HepG2 (cell line): ENCODE measurements around the gene NPW. TPM values are rescaled to one million over a fixed set of nuclear protein-coding genes. Genes with fewer than 3 reads are reported as not detected.

Experiments
- AKAP8 ChIP-seq: sonication (generic); formaldehyde crosslinking; IDR thresholded peaks from 2 replicates; pipeline ENCODE4 v1.5.1; 2020; ENCODE audit warnings: mild to moderate bottlenecking, missing genetic modification reagents
- CHD4 ChIP-seq: fragments of 200-600 bp; sonication (generic); IDR thresholded peaks from 2 replicates; pipeline ENCODE4 v1.7.0; 2017; ENCODE audit warnings: mild to moderate bottlenecking, low read length, borderline replicate concordance
- CTCF ChIP-seq: sonication (generic); formaldehyde crosslinking; IDR thresholded peaks from 2 replicates; pipeline ENCODE4 v1.5.0; 2020; ENCODE audit warnings: mild to moderate bottlenecking, missing genetic modification reagents, moderate library complexity
- GATAD2A ChIP-seq: IDR thresholded peaks from 2 replicates; pipeline ENCODE4 v1.6.1; 2016
- GPBP1L1 ChIP-seq: sonication (generic); formaldehyde crosslinking; IDR thresholded peaks from 2 replicates; pipeline ENCODE4 v1.5.0; 2020; ENCODE audit warnings: mild to moderate bottlenecking, missing genetic modification reagents
- HES4 ChIP-seq: sonication (generic); formaldehyde crosslinking; IDR thresholded peaks from 2 replicates; pipeline ENCODE4 v1.9.0; 2021; ENCODE audit warnings: mild to moderate bottlenecking, missing genetic modification reagents, borderline replicate concordance
- KLF13 ChIP-seq: sonication (generic); formaldehyde crosslinking; IDR thresholded peaks from 2 replicates; pipeline ENCODE4 v1.4.0; 2020; ENCODE audit warnings: mild to moderate bottlenecking, missing genetic modification reagents
- MEIS1 ChIP-seq: sonication (generic); formaldehyde crosslinking; IDR thresholded peaks from 2 replicates; pipeline ENCODE4 v1.9.0; 2021; ENCODE audit warnings: mild to moderate bottlenecking, missing genetic modification reagents, moderate library complexity, borderline replicate concordance
- RFX1 ChIP-seq: fragments of 450-650 bp; IDR thresholded peaks from 2 replicates; pipeline ENCODE4 v1.6.1; 2017
- TGIF2 ChIP-seq: IDR thresholded peaks from 2 replicates; pipeline ENCODE4 v1.6.1; 2016; ENCODE audit warnings: control low read depth, missing compliant biosample characterization
- U2AF2 ChIP-seq: fragments of 200-400 bp; formaldehyde crosslinking; IDR thresholded peaks from 2 replicates; pipeline ENCODE4 v1.6.1; 2017; ENCODE audit warnings: low read depth, mild to moderate bottlenecking, low read length
- ZMYM4 ChIP-seq: sonication (generic); formaldehyde crosslinking; IDR thresholded peaks from 2 replicates; pipeline ENCODE4 v1.8.1; 2023; ENCODE audit warnings: mild to moderate bottlenecking, missing genetic modification reagents
- polyA plus RNA-seq, 8 experiments: library from polyadenylated mRNA; depleted of rRNA in 3 of 8; stranded (reverse) in 7 of 8; unstranded in 1 of 8; fragments of >200 nt; fragmentation: Illumina TruSeq in 4 of 8; extraction: Trizol in 4 of 8; gene quantifications; 2 replicates each; pipeline versions ENCODE4 v1.2.1 to v1.2.3, GENCODE V29; 2011 to 2016; ENCODE audit warnings: low read depth in 4 of 8, missing spikeins in 1 of 8, mixed read lengths in 1 of 8; ENCODE audit not compliant: insufficient read depth in 1 of 8
- total RNA-seq, 5 experiments: library from RNA; depleted of rRNA; stranded (reverse); fragments of >200 nt; fragmentation: Illumina TruSeq; extraction: Trizol; gene quantifications; 2 replicates each; pipeline ENCODE4 v1.2.3, GENCODE V29; 2016; ENCODE audit warnings: low read depth in 1 of 5
- TF ChIP-seq, protein P1 (sequence below): sonication (generic); formaldehyde crosslinking; IDR thresholded peaks from 2 replicates; pipeline ENCODE4 v1.4.0; 2020; ENCODE audit warnings: mild to moderate bottlenecking, missing genetic modification reagents
- TF ChIP-seq, protein P2 (sequence below): sonication (generic); formaldehyde crosslinking; IDR thresholded peaks from 2 replicates; pipeline ENCODE4 v1.4.0; 2020; ENCODE audit warnings: missing genetic modification reagents
- TF ChIP-seq, protein P3 (sequence below): sonication (generic); formaldehyde crosslinking; IDR thresholded peaks from 2 replicates; pipeline ENCODE4 v1.4.0; 2020; ENCODE audit warnings: missing genetic modification reagents

NPW gene
- total and polyA plus RNA-seq, 2 of the 13 experiments (the other 11 are each of a cell fraction or from before 2014, with no cell fraction given): 0.24 to 0.97 TPM

GRCh38 chr16:2038382-2039231 lies 19.0 kb downstream of the NPW start (continued):
- TF ChIP-seq, protein P1, sequence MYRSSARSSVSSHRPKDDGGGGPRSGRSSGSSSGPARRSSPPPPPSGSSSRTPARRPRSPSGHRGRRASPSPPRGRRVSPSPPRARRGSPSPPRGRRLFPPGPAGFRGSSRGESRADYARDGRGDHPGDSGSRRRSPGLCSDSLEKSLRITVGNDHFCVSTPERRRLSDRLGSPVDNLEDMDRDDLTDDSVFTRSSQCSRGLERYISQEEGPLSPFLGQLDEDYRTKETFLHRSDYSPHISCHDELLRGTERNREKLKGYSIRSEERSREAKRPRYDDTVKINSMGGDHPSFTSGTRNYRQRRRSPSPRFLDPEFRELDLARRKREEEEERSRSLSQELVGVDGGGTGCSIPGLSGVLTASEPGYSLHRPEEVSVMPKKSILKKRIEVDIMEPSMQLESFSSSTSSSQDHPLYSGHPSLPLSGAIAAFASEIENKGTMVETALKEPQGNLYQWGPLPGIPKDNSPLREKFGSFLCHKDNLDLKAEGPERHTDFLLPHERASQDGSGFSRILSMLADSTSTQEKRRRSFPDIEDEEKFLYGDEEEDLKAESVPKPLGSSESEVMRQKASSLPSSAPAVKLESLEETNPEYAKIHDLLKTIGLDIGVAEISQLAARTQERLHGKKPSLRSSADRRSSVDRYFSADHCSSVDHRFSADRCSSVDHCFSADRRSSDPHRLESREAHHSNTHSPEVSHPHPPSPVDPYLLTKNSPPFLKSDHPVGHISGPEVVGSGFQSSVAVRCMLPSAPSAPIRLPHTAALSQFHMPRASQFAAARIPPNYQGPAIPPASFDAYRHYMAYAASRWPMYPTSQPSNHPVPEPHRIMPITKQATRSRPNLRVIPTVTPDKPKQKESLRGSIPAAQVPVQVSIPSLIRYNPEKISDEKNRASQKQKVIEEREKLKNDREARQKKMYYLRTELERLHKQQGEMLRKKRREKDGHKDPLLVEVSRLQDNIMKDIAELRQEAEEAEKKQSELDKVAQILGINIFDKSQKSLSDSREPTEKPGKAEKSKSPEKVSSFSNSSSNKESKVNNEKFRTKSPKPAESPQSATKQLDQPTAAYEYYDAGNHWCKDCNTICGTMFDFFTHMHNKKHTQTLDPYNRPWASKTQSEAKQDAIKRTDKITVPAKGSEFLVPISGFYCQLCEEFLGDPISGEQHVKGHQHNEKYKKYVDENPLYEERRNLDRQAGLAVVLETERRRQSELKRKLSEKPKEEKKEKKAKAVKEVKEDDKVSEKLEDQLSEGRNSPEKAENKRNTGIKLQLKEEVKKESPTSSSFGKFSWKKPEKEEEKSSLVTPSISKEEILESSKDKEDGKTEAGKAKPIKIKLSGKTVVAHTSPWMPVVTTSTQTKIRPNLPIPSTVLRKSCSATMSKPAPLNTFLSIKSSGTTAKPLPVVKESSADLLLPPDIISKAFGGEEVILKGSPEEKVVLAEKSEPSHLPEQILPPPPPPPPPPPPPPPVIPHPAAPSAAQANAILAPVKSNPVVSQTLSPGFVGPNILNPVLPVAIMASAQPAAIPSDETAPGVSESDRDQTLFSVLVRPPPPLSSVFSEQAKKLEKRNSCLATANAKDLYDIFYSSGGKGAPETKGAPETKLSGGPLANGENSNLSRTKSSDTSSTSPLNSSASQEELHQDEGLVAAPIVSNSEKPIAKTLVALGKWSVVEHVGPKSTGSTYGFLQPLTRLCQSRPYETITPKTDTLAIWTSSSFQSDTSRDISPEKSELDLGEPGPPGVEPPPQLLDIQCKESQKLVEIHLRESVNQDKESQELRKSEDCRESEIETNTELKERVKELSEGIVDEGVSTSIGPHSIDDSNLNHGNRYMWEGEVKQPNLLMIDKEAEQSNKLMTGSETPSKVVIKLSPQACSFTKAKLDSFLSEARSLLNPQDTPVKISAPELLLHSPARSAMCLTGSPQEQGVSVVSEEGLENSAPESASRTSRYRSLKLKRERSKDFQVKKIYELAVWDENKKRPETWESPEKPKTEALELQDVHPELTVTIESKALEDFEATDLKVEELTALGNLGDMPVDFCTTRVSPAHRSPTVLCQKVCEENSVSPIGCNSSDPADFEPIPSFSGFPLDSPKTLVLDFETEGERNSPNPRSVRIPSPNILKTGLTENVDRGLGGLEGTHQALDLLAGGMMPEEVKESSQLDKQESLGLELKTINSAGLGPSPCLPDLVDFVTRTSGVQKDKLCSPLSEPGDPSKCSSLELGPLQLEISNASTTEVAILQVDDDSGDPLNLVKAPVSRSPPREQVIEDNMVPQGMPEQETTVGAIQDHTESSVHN: 0 out of 2 replicates have a peak, but pooled peaks have one; percentile 2
- TF ChIP-seq AKAP8 (peak; percentile 26; the same call in 1 of the 2 replicates), ZMYM4 (CRISPR knock-in tag) (peak; percentile 35; the same call in 1 of the 2 replicates), GATAD2A (CRISPR knock-in tag) (no peak), MEIS1 (CRISPR knock-in tag) (0 out of 2 replicates have a peak, but pooled peaks have one; percentile 7), CTCF (CRISPR knock-in tag) (no peak), HES4 (CRISPR knock-in tag) (peak; percentile 66; the same call in 1 of the 2 replicates), CHD4 (no peak), GPBP1L1 (CRISPR knock-in tag) (no peak), KLF13 (CRISPR knock-in tag) (no peak), U2AF2 (no peak), TGIF2 (CRISPR knock-in tag) (no peak), RFX1 (no peak)
- TF ChIP-seq, protein P2, sequence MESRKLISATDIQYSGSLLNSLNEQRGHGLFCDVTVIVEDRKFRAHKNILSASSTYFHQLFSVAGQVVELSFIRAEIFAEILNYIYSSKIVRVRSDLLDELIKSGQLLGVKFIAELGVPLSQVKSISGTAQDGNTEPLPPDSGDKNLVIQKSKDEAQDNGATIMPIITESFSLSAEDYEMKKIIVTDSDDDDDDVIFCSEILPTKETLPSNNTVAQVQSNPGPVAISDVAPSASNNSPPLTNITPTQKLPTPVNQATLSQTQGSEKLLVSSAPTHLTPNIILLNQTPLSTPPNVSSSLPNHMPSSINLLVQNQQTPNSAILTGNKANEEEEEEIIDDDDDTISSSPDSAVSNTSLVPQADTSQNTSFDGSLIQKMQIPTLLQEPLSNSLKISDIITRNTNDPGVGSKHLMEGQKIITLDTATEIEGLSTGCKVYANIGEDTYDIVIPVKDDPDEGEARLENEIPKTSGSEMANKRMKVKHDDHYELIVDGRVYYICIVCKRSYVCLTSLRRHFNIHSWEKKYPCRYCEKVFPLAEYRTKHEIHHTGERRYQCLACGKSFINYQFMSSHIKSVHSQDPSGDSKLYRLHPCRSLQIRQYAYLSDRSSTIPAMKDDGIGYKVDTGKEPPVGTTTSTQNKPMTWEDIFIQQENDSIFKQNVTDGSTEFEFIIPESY: peak; percentile 98
- TF ChIP-seq, protein P3, sequence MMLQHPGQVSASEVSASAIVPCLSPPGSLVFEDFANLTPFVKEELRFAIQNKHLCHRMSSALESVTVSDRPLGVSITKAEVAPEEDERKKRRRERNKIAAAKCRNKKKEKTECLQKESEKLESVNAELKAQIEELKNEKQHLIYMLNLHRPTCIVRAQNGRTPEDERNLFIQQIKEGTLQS (CRISPR knock-in tag): no peak
